IMR-90 (cell line): Measurements from ENCODE around the gene RYR3. TPM values are rescaled to one million over a fixed set of nuclear protein-coding genes. Genes with fewer than 3 reads are reported as not detected.

ENCODE experiments used
- ATAC-seq: fragments of 200-7000 bp; cut with Tn5 transposase; 2 replicates; pipeline ENCODE4 v1.9.1; 2020; ENCODE audit warnings: low read depth, mild to moderate bottlenecking, moderate library complexity
- BruUV-seq: library from RNA; stranded (reverse); fragments of 400-500 nt; replicated peaks from 2 replicates; lab custom pipeline; 2021; lab: Mats Ljungman, UMichigan
- CTCF ChIA-PET: fragments of 300-600 bp; formaldehyde crosslinking; extraction: SDS; loops from one replicate; lab custom pipeline; 2021; ENCODE audit warnings: antibody characterized with exemption; lab: Yijun Ruan, JAX
- POLR2A ChIA-PET: fragments of 300-600 bp; sonication (Branson Sonifier 250); formaldehyde crosslinking; loops from one replicate; lab custom pipeline; 2022; ENCODE audit warnings: antibody characterized with exemption; ENCODE audit not compliant: unreplicated experiment; lab: Charles Lee
- DNase-seq: peaks from one replicate; pipeline ENCODE4 v3.0.0; 2013
- H2AFZ ChIP-seq: replicated peaks from 2 replicates; pipeline ENCODE3; 2013; ENCODE audit warnings: low read length, mild to moderate bottlenecking; ENCODE audit not compliant: poor library complexity
- H2AK5ac ChIP-seq: 2 replicates; pipeline ENCODE4 v1.6.1; 2013; ENCODE audit warnings: low read depth, low read length, inconsistent platforms
- H2AK9ac ChIP-seq: replicated peaks from 2 replicates; pipeline ENCODE3; 2013; ENCODE audit warnings: mild to moderate bottlenecking, low read depth, low read length, moderate library complexity; ENCODE audit not compliant: poor library complexity
- H2BK120ac ChIP-seq: 2 replicates; pipeline ENCODE4 v1.6.1; 2013; ENCODE audit warnings: low read depth, low read length, inconsistent platforms
- H2BK15ac ChIP-seq: 3 replicates; pipeline ENCODE4 v1.6.1; 2013; ENCODE audit warnings: low read depth, low read length, inconsistent platforms
- H2BK20ac ChIP-seq: 2 replicates; pipeline ENCODE4 v1.6.1; 2013; ENCODE audit warnings: low read depth, mild to moderate bottlenecking, inconsistent platforms, low read length, moderate library complexity
- H2BK5ac ChIP-seq: 2 replicates; pipeline ENCODE4 v1.6.1; 2013; ENCODE audit warnings: mild to moderate bottlenecking, low read depth, low read length, inconsistent platforms; ENCODE audit not compliant: poor library complexity, severe bottlenecking
- H3K14ac ChIP-seq: replicated peaks from 2 replicates; pipeline ENCODE4 v1.6.1; 2013; ENCODE audit warnings: low read depth, low read length, inconsistent platforms
- H3K18ac ChIP-seq: 2 replicates; pipeline ENCODE4 v1.6.1; 2013; ENCODE audit warnings: low read depth, low read length, control low read depth
- H3K23ac ChIP-seq: 2 replicates; pipeline ENCODE4 v1.6.1; 2013; ENCODE audit warnings: low read depth, low read length, inconsistent platforms
- H3K27ac ChIP-seq: 2 replicates; pipeline ENCODE4 v1.5.1; 2013; ENCODE audit warnings: mild to moderate bottlenecking, control low read depth, low read length; ENCODE audit not compliant: insufficient read depth
- H3K27me3 ChIP-seq: 2 replicates; pipeline ENCODE4 v1.6.1; 2013; ENCODE audit warnings: low read length; ENCODE audit not compliant: control insufficient read depth, insufficient read depth
- H3K36me3 ChIP-seq: 2 replicates; pipeline ENCODE4 v1.6.1; 2013; ENCODE audit warnings: low read length, mixed read lengths; ENCODE audit not compliant: control insufficient read depth, insufficient read depth
- H3K4ac ChIP-seq: 2 replicates; pipeline ENCODE4 v1.6.1; 2013; ENCODE audit warnings: low read depth, low read length, inconsistent platforms
- H3K4me1 ChIP-seq: 2 replicates; pipeline ENCODE4 v1.6.1; 2013; ENCODE audit warnings: low read length, mixed read lengths; ENCODE audit not compliant: control insufficient read depth, insufficient read depth
- H3K4me2 ChIP-seq: 2 replicates; pipeline ENCODE4 v1.6.1; 2013; ENCODE audit warnings: low read depth, mild to moderate bottlenecking, control low read depth, low read length, moderate library complexity
- H3K4me3 ChIP-seq: 2 replicates; pipeline ENCODE4 v1.5.1; 2013; ENCODE audit warnings: low read depth, mild to moderate bottlenecking, control low read depth, low read length, moderate library complexity; ENCODE audit not compliant: insufficient read depth
- H3K56ac ChIP-seq: 2 replicates; pipeline ENCODE4 v1.6.1; 2013; ENCODE audit warnings: low read length, inconsistent platforms; ENCODE audit not compliant: insufficient read depth; ENCODE audit errors: extremely low read depth
- H3K79me1 ChIP-seq, 2 experiments: 2 replicates each; pipeline ENCODE4 v1.6.1; 2013; ENCODE audit warnings: low read length in 2 of 2, inconsistent platforms in 1 of 2, low read depth in 1 of 2
- H3K9ac ChIP-seq: 2 replicates; pipeline ENCODE4 v1.6.1; 2013; ENCODE audit warnings: low read depth, low read length, control low read depth
- H3K9me1 ChIP-seq: 2 replicates; pipeline ENCODE4 v1.6.1; 2013; ENCODE audit warnings: low read length, inconsistent platforms; ENCODE audit not compliant: insufficient read depth
- H3K9me3 ChIP-seq: 2 replicates; pipeline ENCODE4 v1.6.1; 2013; ENCODE audit warnings: low read length; ENCODE audit not compliant: control insufficient read depth, insufficient read depth
- H4K20me1 ChIP-seq: 2 replicates; pipeline ENCODE4 v1.6.1; 2013; ENCODE audit warnings: low read length, inconsistent platforms; ENCODE audit not compliant: insufficient read depth
- H4K5ac ChIP-seq: 2 replicates; pipeline ENCODE4 v1.6.1; 2013; ENCODE audit warnings: mild to moderate bottlenecking, low read depth, low read length, control low read depth
- H4K8ac ChIP-seq, 2 experiments: 2 replicates each; pipeline ENCODE4 v1.6.1; 2013; ENCODE audit warnings: low read depth in 2 of 2, low read length in 2 of 2, control low read depth in 1 of 2, inconsistent platforms in 1 of 2
- H4K91ac ChIP-seq: 2 replicates; pipeline ENCODE4 v1.6.1; 2013; ENCODE audit warnings: low read depth, low read length, inconsistent platforms; ENCODE audit not compliant: insufficient read depth
- BHLHE40 ChIP-seq: fragments of 150-350 bp; IDR thresholded peaks from 2 replicates; pipeline ENCODE4 v1.6.1; 2016; ENCODE audit warnings: mild to moderate bottlenecking, low read depth, low read length
- CEBPB ChIP-seq: IDR thresholded peaks from 2 replicates; pipeline ENCODE4 v1.6.1; 2012; ENCODE audit warnings: low read depth, low read length, improper control_type of control experiment
- CTCF ChIP-seq: conservative IDR thresholded peaks from 2 replicates; pipeline ENCODE4 v1.5.1; 2012; ENCODE audit warnings: mild to moderate bottlenecking, low read depth, low read length, improper control_type of control experiment
- ELK1 ChIP-seq: fragments of 150-350 bp; IDR thresholded peaks from 2 replicates; pipeline ENCODE4 v1.6.1; 2016; ENCODE audit warnings: low read depth, mild to moderate bottlenecking, low read length, moderate library complexity, borderline replicate concordance
- FOS ChIP-seq: fragments of 150-350 bp; IDR thresholded peaks from 2 replicates; pipeline ENCODE4 v1.6.1; 2016; ENCODE audit warnings: low read depth, low read length
- MAFK ChIP-seq: IDR thresholded peaks from 2 replicates; pipeline ENCODE4 v1.6.1; 2012; ENCODE audit warnings: low read depth, low read length, improper control_type of control experiment
- MXI1 ChIP-seq: IDR thresholded peaks from 2 replicates; pipeline ENCODE4 v1.6.1; 2012; ENCODE audit warnings: low read depth, mild to moderate bottlenecking, low read length, moderate library complexity, borderline replicate concordance
- POLR2A ChIP-seq: IDR thresholded peaks from 2 replicates; pipeline ENCODE4 v1.6.1; 2012; ENCODE audit warnings: mild to moderate bottlenecking, low read depth, low read length
- RCOR1 ChIP-seq: IDR thresholded peaks from 2 replicates; pipeline ENCODE4 v1.6.1; 2012; ENCODE audit warnings: mild to moderate bottlenecking, low read length, improper control_type of control experiment; ENCODE audit not compliant: insufficient replicate concordance
- RFX5 ChIP-seq: IDR thresholded peaks from 2 replicates; pipeline ENCODE4 v1.8.0; 2012; ENCODE audit warnings: low read depth, mild to moderate bottlenecking, low read length, moderate library complexity
- SMC3 ChIP-seq: fragments of 150-350 bp; IDR thresholded peaks from 2 replicates; pipeline ENCODE4 v1.6.1; 2016; ENCODE audit warnings: low read depth, mild to moderate bottlenecking, antibody characterized with exemption, low read length, moderate library complexity
- WGBS, 2 experiments: methylation state at CpG; one replicate each; pipeline versions ENCODE4 v1.1.5 to v1.1.7; 2013; ENCODE audit warnings: missing lambda C conversion rate in 2 of 2; ENCODE audit not compliant: insufficient read length in 1 of 2; ENCODE audit errors: extremely low coverage in 2 of 2; 5-methylcytosine and 5-hydroxymethylcytosine counted together
- dilution Hi-C: fragments of 300-500 bp; cut with HindIII; formaldehyde crosslinking; loops from one replicate; pipeline ENCODE4 v1.14.3; 2018; ENCODE audit warnings: low sequenced_read_pairs; ENCODE audit not compliant: unreplicated experiment
- in situ Hi-C: fragments of 300-500 bp; cut with MboI; formaldehyde crosslinking; loops from 3 replicates; pipeline ENCODE4 v1.14.3; 2019; ENCODE audit warnings: low sequenced_read_pairs, inconsistent platforms, mixed read lengths
- intact Hi-C: fragments of 100-400 bp; cut with micrococcal nuclease; formaldehyde crosslinking; loops from 2 replicates; pipeline ENCODE4 v1.10.0; 2022
- polyA plus RNA-seq, 3 experiments: library from polyadenylated mRNA; depleted of rRNA; stranded (reverse); fragments of >200 nt; gene quantifications; 2 replicates each; pipeline ENCODE4 v1.2.3, GENCODE V29; 2012; ENCODE audit warnings: low replicate concordance in 1 of 3
- total RNA-seq: library from RNA; depleted of rRNA; stranded (reverse); fragments of >200 nt; gene quantifications from 2 replicates; pipeline ENCODE4 v1.2.3, GENCODE V29; 2012

Gene RYR3
- total and polyA plus RNA-seq, 2 of the 4 experiments (the other 2 are of a cell fraction): 0.18 TPM; not detected in 1

GRCh38 chr15:33508703-33509102 lies 197.9 kb downstream of the RYR3 start:
- Histone ChIP-seq H4K20me1 (no peaks in the 10 kb centered on the region), H3K14ac (no peak overlapping the region), H2AK5ac (no peak overlapping the region), H3K27me3 (0 out of 2 replicates have a peak, but pooled peaks cover 1% of the 10 kb centered on the region), H3K9me1 (no peaks in the 10 kb centered on the region), H3K36me3 (no peaks in the 10 kb centered on the region), H2AK9ac (no peak overlapping the region), H3K9ac (no peak overlapping the region), H3K23ac (no peak overlapping the region), H2AFZ (no peak overlapping the region), H4K8ac (no peak overlapping the region), H3K79me1 (no peaks in the 10 kb centered on the region), H3K4me3 (no peak overlapping the region), H3K4me1 (no peaks in the 10 kb centered on the region), H2BK15ac (no peak overlapping the region), H2BK20ac (no peak overlapping the region), H3K9me3 (no peaks in the 10 kb centered on the region), H2BK5ac (no peak overlapping the region), H2BK120ac (no peak overlapping the region), H3K27ac (no peak overlapping the region), H3K56ac (no peak overlapping the region), H3K4ac (no peak overlapping the region), H3K4me2 (no peak overlapping the region), H4K91ac (no peak overlapping the region), H4K5ac (no peak overlapping the region), H3K18ac (no peak overlapping the region)
- ATAC-seq (no peak), DNase-seq (no peak)
- no CpG with 5 or more reads among the region's 4 CpGs for WGBS, 2 experiments
- ChIA-PET POLR2A (no interaction called here), CTCF (no interaction called here)
- BruUV-seq: no TSS peak
- intact Hi-C loops (no loop called here), in situ Hi-C loops (no loop called here), dilution Hi-C loops (no loop called here)
- TF ChIP-seq RFX5: no peak
- no peak for TF ChIP-seq CTCF
- TF ChIP-seq MXI1: no peak
- TF ChIP-seq CEBPB: no peak
- TF ChIP-seq BHLHE40: no peak
- TF ChIP-seq MAFK: no peak
- TF ChIP-seq RCOR1: no peak
- TF ChIP-seq ELK1: no peak
- TF ChIP-seq FOS: no peak
- no peak for TF ChIP-seq POLR2A
- TF ChIP-seq SMC3: no peak
